ENCODE measurements around the gene CDK14.

DNA sequence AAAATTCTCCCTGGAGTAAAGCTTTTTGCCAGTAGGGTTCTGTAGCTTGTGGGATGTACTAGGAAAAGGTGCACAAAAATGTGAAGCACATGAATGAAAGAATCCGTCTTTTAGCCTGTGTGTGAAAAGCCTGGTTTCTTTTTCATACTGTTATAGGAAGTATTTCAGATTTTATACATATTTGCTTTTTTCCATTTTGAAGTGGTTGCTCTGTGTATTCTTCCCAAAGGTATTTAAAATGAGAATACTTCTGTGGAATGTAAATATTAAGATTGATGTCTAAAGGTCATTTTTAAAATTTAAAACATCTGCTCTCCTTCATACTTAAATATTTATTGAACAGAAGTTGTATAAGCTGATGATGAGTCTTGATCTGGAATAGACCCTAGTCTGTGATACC is 96.8 kb downstream of the CDK14 start:
- TF ChIP-seq CTCF (IDR thresholded peaks at IDR 0.05) = no peak
- TF ChIP-seq ELF4 (CRISPR knock-in tag; IDR thresholded peaks at IDR 0.05; ENCODE audit: low read depth) = no peak
- TF ChIP-seq CREM (CRISPR knock-in tag; IDR thresholded peaks at IDR 0.05) = no peak
